Colonic mucosa (tissue), 4 donors: ENCODE data around the gene AFTPH. TPM values are rescaled to one million over a fixed set of nuclear protein-coding genes. Genes with fewer than 3 reads are reported as not detected.

Source experiments
- DNase-seq: peaks from one replicate; pipeline ENCODE4 v3.0.0-alpha.2; 2020
- H3K27ac ChIP-seq: fragments of 200-600 bp; one replicate; pipeline ENCODE4 v1.8.0; 2021
- H3K27me3 ChIP-seq: fragments of 200-600 bp; one replicate; pipeline ENCODE4 v1.8.0; 2021
- H3K36me3 ChIP-seq: fragments of 200-600 bp; one replicate; pipeline ENCODE4 v1.8.0; 2021
- H3K4me1 ChIP-seq: fragments of 200-600 bp; one replicate; pipeline ENCODE4 v1.8.0; 2021; ENCODE audit warnings: mild to moderate bottlenecking
- H3K4me3 ChIP-seq: fragments of 200-600 bp; one replicate; pipeline ENCODE4 v1.8.0; 2021
- H3K9ac ChIP-seq, 2 donors: one replicate each; pipeline ENCODE4 v1.7.0; 2013; ENCODE audit warnings: control low read depth in 2 of 2, low read depth in 2 of 2, low read length in 2 of 2
- H3K9me3 ChIP-seq: fragments of 200-600 bp; one replicate; pipeline ENCODE4 v1.8.0; 2021
- CTCF ChIP-seq: fragments of 200-600 bp; IDR thresholded peaks from one replicate; pipeline ENCODE4 v1.8.0; 2022; ENCODE audit warnings: antibody characterized with exemption, mild to moderate bottlenecking
- intact Hi-C: fragments of 100-400 bp; cut with DNase I; formaldehyde crosslinking; loops from one replicate; pipeline ENCODE4 v1.14.1; 2022
- total RNA-seq, 2 donors: library from RNA; stranded (reverse); fragmentation: NEBNext Ultra II Directional in 1 of 2; extraction: Animal tissue kit (Norgen Biotek cat#: 25700) in 1 of 2; gene quantifications; one replicate each; pipeline ENCODE4 v1.2.1, GENCODE V29; 2021
- donor health status: healthy.
- donor health status: DM: no; HTN: no; CAD: no.
- donor health status: DM: no; HTN: no; CAD: no.

Gene AFTPH
- total RNA-seq, 2 donors from 2014 or later, result 49.4 to 67.3 TPM

GRCh38 chr2:64594226-64594989, 70.3 kb downstream of the AFTPH start:
- Histone ChIP-seq H3K27ac (no peak overlapping the region), H3K27me3 (no peaks in the 10 kb centered on the region), H3K9me3 (no peaks in the 10 kb centered on the region), H3K9ac (no peak overlapping the region), H3K4me3 (no peak overlapping the region), H3K4me1 (peaks cover 4% of the 10 kb centered on the region), H3K36me3 (no peaks in the 10 kb centered on the region)
- TF ChIP-seq CTCF, result no peak
- no peak for DNase-seq
- intact Hi-C loops, result loop anchor here (10.0 kb wide), 1 partner anchor 450 kb away; no protein-coding TSS in a partner anchor

GRCh38 chr2:64595397-64596176, 71.5 kb downstream of the AFTPH start:
- Histone ChIP-seq H3K27ac (peak overlapping the region; percentile 32), H3K9me3 (no peaks in the 10 kb centered on the region), H3K9ac (peak overlapping the region in 1 of 2 donors; percentile 3), H3K36me3 (no peaks in the 10 kb centered on the region), H3K27me3 (no peaks in the 10 kb centered on the region), H3K4me3 (no peak overlapping the region), H3K4me1 (peaks cover 4% of the 10 kb centered on the region)
- DNase-seq, result peak; percentile 51
- intact Hi-C loops, result loop anchor here (10.0 kb wide), 1 partner anchor 449 kb away; no protein-coding TSS in a partner anchor
- TF ChIP-seq CTCF, result peak; percentile 25

GRCh38 chr2:64598226-64598625, 74.1 kb downstream of the AFTPH start:
- Histone ChIP-seq H3K27me3 (no peaks in the 10 kb centered on the region), H3K9ac (no peak overlapping the region), H3K36me3 (no peaks in the 10 kb centered on the region), H3K27ac (no peak overlapping the region), H3K9me3 (no peaks in the 10 kb centered on the region), H3K4me1 (peaks cover 4% of the 10 kb centered on the region), H3K4me3 (no peak overlapping the region)
- no peak for DNase-seq
- intact Hi-C loops, result loop anchor here (10.0 kb wide), 1 partner anchor 447 kb away; no protein-coding TSS in a partner anchor
- no peak for TF ChIP-seq CTCF

GRCh38 chr2:64599469-64599868, 75.3 kb downstream of the AFTPH start:
- H3K27me3 ChIP-seq, result no peaks in the 10 kb centered on the region
- H3K4me1 ChIP-seq, result peaks cover 4% of the 10 kb centered on the region
- no peaks in the 10 kb centered on the region for H3K9me3 ChIP-seq
- no peak overlapping the region for H3K9ac ChIP-seq
- no peaks in the 10 kb centered on the region for H3K36me3 ChIP-seq
- peak; percentile 77 for DNase-seq
- TF ChIP-seq CTCF, result no peak
- H3K4me3 ChIP-seq, result no peak overlapping the region
- no peak overlapping the region for H3K27ac ChIP-seq
- intact Hi-C loops, result loop anchor here (10.0 kb wide), 1 partner anchor 445 kb away; no protein-coding TSS in a partner anchor

GRCh38 chr2:64601034-64601754, 77.1 kb downstream of the AFTPH start:
- Histone ChIP-seq H3K27ac (no peak overlapping the region), H3K4me3 (no peak overlapping the region), H3K27me3 (no peaks in the 10 kb centered on the region), H3K4me1 (peaks cover 4% of the 10 kb centered on the region), H3K9me3 (no peaks in the 10 kb centered on the region), H3K9ac (peak overlapping the region in 1 of 2 donors; percentile 38), H3K36me3 (no peaks in the 10 kb centered on the region)
- no peak for TF ChIP-seq CTCF
- intact Hi-C loops, result no loop called here
- DNase-seq, result peak; percentile 62
